ENCODE results near the gene PPP1R14D. TPM values are rescaled to one million over a fixed set of nuclear protein-coding genes. Genes with fewer than 3 reads are reported as not detected.

The PPP1R14D gene
- total RNA-seq, 1 donor from 2014 or later = not detected

DNA sequence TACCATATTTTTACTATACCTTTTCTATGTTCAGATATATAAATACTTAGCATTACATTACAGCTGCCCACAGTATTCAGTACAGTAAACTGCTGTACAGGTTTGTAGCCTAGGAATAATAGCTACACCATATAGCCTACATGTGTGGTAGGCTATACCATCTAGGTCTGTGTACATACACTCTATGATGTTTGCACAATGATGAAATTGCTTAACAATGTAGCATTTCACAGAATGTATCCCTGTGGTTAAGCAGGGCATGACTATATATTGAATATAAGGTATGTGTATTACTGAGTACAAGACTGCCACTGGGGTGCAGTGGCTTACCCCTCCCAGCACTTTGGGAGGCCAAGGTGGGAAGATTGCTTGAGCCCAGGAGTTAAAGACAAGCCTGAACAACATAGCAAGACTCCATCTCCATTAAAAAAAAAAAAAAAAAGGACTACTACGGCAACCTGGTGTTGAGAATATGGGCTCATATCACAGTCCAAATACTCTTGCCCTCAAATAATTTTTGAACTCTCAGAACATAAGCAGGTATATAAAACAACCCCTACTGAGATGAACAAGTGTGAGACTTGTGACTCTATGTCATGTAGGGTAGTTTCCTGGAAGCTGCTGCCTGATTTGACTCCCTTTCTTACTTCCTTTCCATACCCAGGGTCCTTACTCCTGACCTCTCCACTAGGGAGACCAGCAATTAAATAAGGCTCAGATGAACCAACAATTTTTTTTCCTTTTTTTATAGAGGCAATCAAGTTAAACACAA is 4.8 kb downstream of the PPP1R14D start:
- no peak overlapping the region for H2AFZ ChIP-seq (replicated peaks)
- H3K9ac ChIP-seq = no peak overlapping the region
- H3K79me2 ChIP-seq (ENCODE audit: low read depth) = no peaks in the 10 kb centered on the region
- H3K4me1 ChIP-seq = no peaks in the 10 kb centered on the region
- TF ChIP-seq EZH2 (IDR thresholded peaks at IDR 0.05) = no peak
- TF ChIP-seq EZH2phosphoT487 (IDR thresholded peaks at IDR 0.05) = no peak
- TF ChIP-seq, protein P1, sequence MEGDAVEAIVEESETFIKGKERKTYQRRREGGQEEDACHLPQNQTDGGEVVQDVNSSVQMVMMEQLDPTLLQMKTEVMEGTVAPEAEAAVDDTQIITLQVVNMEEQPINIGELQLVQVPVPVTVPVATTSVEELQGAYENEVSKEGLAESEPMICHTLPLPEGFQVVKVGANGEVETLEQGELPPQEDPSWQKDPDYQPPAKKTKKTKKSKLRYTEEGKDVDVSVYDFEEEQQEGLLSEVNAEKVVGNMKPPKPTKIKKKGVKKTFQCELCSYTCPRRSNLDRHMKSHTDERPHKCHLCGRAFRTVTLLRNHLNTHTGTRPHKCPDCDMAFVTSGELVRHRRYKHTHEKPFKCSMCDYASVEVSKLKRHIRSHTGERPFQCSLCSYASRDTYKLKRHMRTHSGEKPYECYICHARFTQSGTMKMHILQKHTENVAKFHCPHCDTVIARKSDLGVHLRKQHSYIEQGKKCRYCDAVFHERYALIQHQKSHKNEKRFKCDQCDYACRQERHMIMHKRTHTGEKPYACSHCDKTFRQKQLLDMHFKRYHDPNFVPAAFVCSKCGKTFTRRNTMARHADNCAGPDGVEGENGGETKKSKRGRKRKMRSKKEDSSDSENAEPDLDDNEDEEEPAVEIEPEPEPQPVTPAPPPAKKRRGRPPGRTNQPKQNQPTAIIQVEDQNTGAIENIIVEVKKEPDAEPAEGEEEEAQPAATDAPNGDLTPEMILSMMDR (IDR thresholded peaks at IDR 0.05) = no peak
- H3K36me3 ChIP-seq = no peaks in the 10 kb centered on the region
- H3K4me2 ChIP-seq = no peak overlapping the region
- H3K4me3 ChIP-seq = no peak overlapping the region
- no peak overlapping the region for H3K4me3 Mint-ChIP-seq
- H4K20me1 ChIP-seq (ENCODE audit: low read depth) = no peaks in the 10 kb centered on the region
- H3K27ac Mint-ChIP-seq = no peak overlapping the region
- H3K27me3 ChIP-seq = no peaks in the 10 kb centered on the region
- H3K36me3 Mint-ChIP-seq = no peaks in the 10 kb centered on the region
- DNase-seq (ENCODE audit: low spot score) = no peak
- H3F3A ChIP-seq (ENCODE audit: low read depth) = no peaks in the 10 kb centered on the region
- no peak overlapping the region for H3K27ac ChIP-seq
- H3K27me3 Mint-ChIP-seq (ENCODE audit: insufficient read depth, low read depth) = no peaks in the 10 kb centered on the region
- H3K9me3 Mint-ChIP-seq = no peaks in the 10 kb centered on the region
- peaks cover 2% of the 10 kb centered on the region for H3K4me1 Mint-ChIP-seq
- no peaks in the 10 kb centered on the region for H3K9me3 ChIP-seq (ENCODE audit: low read depth)

DNA sequence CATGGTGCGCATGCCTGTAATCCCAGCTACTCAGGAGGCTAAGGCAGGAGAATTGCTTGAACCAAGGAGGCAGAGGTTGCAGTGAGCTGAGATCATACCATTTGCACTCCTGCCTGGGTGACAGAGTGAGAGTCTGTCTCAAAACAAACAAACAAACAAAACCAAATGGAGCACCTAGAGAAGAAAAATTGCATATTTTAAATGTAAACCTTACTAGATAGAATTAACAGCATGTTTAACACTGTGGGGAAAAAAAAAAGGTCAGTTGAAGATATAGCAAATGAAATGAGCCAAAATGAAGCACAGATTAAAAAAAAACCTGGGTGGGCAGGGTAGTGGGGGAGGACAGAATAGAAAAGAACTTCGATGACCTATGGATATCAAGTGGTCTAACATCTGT is 7.3 kb downstream of the PPP1R14D start:
- no peak overlapping the region for H3K27ac Mint-ChIP-seq
- H3K27me3 Mint-ChIP-seq (ENCODE audit: insufficient read depth, low read depth) = no peaks in the 10 kb centered on the region
- Histone ChIP-seq H3K36me3 (no peaks in the 10 kb centered on the region), H4K20me1 (ENCODE audit: low read depth) (no peaks in the 10 kb centered on the region), H3K4me2 (no peak overlapping the region), H3K9ac (no peak overlapping the region), H3K27me3 (no peaks in the 10 kb centered on the region), H3F3A (ENCODE audit: low read depth) (no peaks in the 10 kb centered on the region), H3K4me3 (no peak overlapping the region), H2AFZ (replicated peaks) (no peak overlapping the region), H3K79me2 (ENCODE audit: low read depth) (no peaks in the 10 kb centered on the region), H3K4me1 (no peaks in the 10 kb centered on the region), H3K27ac (no peak overlapping the region), H3K9me3 (ENCODE audit: low read depth) (no peaks in the 10 kb centered on the region)
- H3K4me1 Mint-ChIP-seq = peaks cover 2% of the 10 kb centered on the region
- TF ChIP-seq, protein P1 (IDR thresholded peaks at IDR 0.05) = no peak
- TF ChIP-seq EZH2phosphoT487 (IDR thresholded peaks at IDR 0.05) = no peak
- no peak overlapping the region for H3K4me3 Mint-ChIP-seq
- DNase-seq (ENCODE audit: low spot score) = no peak
- no peaks in the 10 kb centered on the region for H3K9me3 Mint-ChIP-seq
- no peaks in the 10 kb centered on the region for H3K36me3 Mint-ChIP-seq

DNA sequence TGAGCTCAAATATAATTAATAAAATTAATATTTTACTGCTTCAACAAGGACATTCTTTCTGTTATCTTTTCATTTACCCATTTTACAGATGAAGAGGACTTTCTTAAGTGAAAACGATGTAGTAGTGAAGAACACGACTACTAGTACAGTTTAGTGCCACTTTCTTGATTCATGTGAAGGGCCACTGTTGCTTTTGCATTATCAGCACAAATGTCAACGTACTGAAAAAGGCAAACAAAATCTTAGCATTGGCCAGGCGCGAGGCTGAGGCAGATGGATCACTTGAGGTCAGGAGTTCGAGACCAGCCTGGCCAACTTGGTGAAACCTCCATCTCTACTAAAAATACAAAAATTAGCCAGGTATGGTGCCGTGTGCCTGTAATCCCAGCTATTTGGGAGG is 9.5 kb downstream of the PPP1R14D start:
- no peaks in the 10 kb centered on the region for H4K20me1 ChIP-seq (ENCODE audit: low read depth)
- H3K27me3 Mint-ChIP-seq (ENCODE audit: insufficient read depth, low read depth) = peaks cover 3% of the 10 kb centered on the region
- H3K4me2 ChIP-seq = no peak overlapping the region
- no peaks in the 10 kb centered on the region for H3K4me1 Mint-ChIP-seq
- H3K9ac ChIP-seq = no peak overlapping the region
- no peaks in the 10 kb centered on the region for H3K9me3 Mint-ChIP-seq
- no peaks in the 10 kb centered on the region for H3K4me1 ChIP-seq
- H3K27ac ChIP-seq = no peak overlapping the region
- TF ChIP-seq EZH2phosphoT487 (IDR thresholded peaks at IDR 0.05) = no peak
- TF ChIP-seq EZH2 (IDR thresholded peaks at IDR 0.05) = no peak
- TF ChIP-seq, protein P1 (IDR thresholded peaks at IDR 0.05) = no peak
- no peaks in the 10 kb centered on the region for H3K27me3 ChIP-seq
- no peaks in the 10 kb centered on the region for H3K79me2 ChIP-seq (ENCODE audit: low read depth)
- H3K4me3 ChIP-seq = no peak overlapping the region
- DNase-seq (ENCODE audit: low spot score) = no peak
- H3K9me3 ChIP-seq (ENCODE audit: low read depth) = no peaks in the 10 kb centered on the region
- H2AFZ ChIP-seq (replicated peaks) = no peak overlapping the region
- no peak overlapping the region for H3K27ac Mint-ChIP-seq
- no peaks in the 10 kb centered on the region for H3K36me3 ChIP-seq
- H3K4me3 Mint-ChIP-seq = no peak overlapping the region
- H3F3A ChIP-seq (ENCODE audit: low read depth) = no peaks in the 10 kb centered on the region
- peaks cover 4% of the 10 kb centered on the region for H3K36me3 Mint-ChIP-seq

Data from neural progenitor cell (in vitro differentiated cells).